Lower leg skin (tissue), 3 donors: ENCODE data around the gene IQCC.

Experiments used
- CTCF ChIP-seq, 3 donors: fragments of 450-650 bp; IDR thresholded peaks; one replicate each; pipeline ENCODE4 v1.5.1; 2016; ENCODE audit warnings: antibody characterized with exemption in 3 of 3, mild to moderate bottlenecking in 3 of 3, moderate library complexity in 2 of 3
- POLR2A ChIP-seq, 2 donors: fragments of 450-650 bp; IDR thresholded peaks; one replicate each; pipeline ENCODE4 v1.6.1; 2016 to 2017; ENCODE audit warnings: antibody characterized with exemption in 2 of 2, mild to moderate bottlenecking in 1 of 2, moderate library complexity in 1 of 2

GRCh38 chr1:32184650-32185049 is 20.8 kb upstream of the IQCC start:
- TF ChIP-seq CTCF (IDR thresholded peaks at IDR 0.05) (no peak), POLR2A (IDR thresholded peaks at IDR 0.05) (no peak)
